ENCODE measurements around the gene MB.

MB gene

GRCh38 chr22:35597692-35598395 is 19.3 kb downstream of the MB start:
- in situ Hi-C loops (cut with HindIII; ENCODE audit: low sequenced_read_pairs) = no loop called here

GRCh38 chr22:35596821-35597220 is 20.3 kb downstream of the MB start:
- in situ Hi-C loops (cut with HindIII; ENCODE audit: low sequenced_read_pairs) = no loop called here

GRCh38 chr22:35594686-35595085 is 22.4 kb downstream of the MB start:
- in situ Hi-C loops (cut with HindIII; ENCODE audit: low sequenced_read_pairs) = no loop called here

GRCh38 chr22:35593891-35594470 is 23.1 kb downstream of the MB start:
- in situ Hi-C loops (cut with HindIII; ENCODE audit: low sequenced_read_pairs) = no loop called here

- in situ Hi-C loops (cut with HindIII; ENCODE audit: low sequenced_read_pairs) = no loop called here
These were observed 23.8 kb downstream of the MB start for GRCh38 chr22:35593071-35593890.

GRCh38 chr22:35592418-35592967 is 24.6 kb downstream of the MB start:
- in situ Hi-C loops (cut with HindIII; ENCODE audit: low sequenced_read_pairs) = no loop called here

- in situ Hi-C loops (cut with HindIII; ENCODE audit: low sequenced_read_pairs) = no loop called here
These were observed 25.3 kb downstream of the MB start for GRCh38 chr22:35591714-35592417.

- in situ Hi-C loops (cut with HindIII; ENCODE audit: low sequenced_read_pairs) = no loop called here
These were observed 26.4 kb downstream of the MB start for GRCh38 chr22:35590634-35591295.

GRCh38 chr22:35589756-35590093 is 27.4 kb downstream of the MB start:
- in situ Hi-C loops (cut with HindIII; ENCODE audit: low sequenced_read_pairs) = loop anchor here (5.0 kb wide), 1 partner anchor 57 kb away; no protein-coding TSS in a partner anchor

GRCh38 chr22:35589071-35589755 is 27.9 kb downstream of the MB start:
- in situ Hi-C loops (cut with HindIII; ENCODE audit: low sequenced_read_pairs) = loop anchor here (5.0 kb wide), 1 partner anchor 57 kb away; no protein-coding TSS in a partner anchor

- in situ Hi-C loops (cut with HindIII; ENCODE audit: low sequenced_read_pairs) = loop anchor here (5.0 kb wide), 1 partner anchor 56 kb away; no protein-coding TSS in a partner anchor
These were observed 29.2 kb downstream of the MB start for GRCh38 chr22:35587896-35588295.

GRCh38 chr22:35587447-35587870 is 29.7 kb downstream of the MB start:
- in situ Hi-C loops (cut with HindIII; ENCODE audit: low sequenced_read_pairs) = loop anchor here (5.0 kb wide), 1 partner anchor 55 kb away; no protein-coding TSS in a partner anchor

- in situ Hi-C loops (cut with HindIII; ENCODE audit: low sequenced_read_pairs) = loop anchor here (5.0 kb wide), 1 partner anchor 54 kb away; no protein-coding TSS in a partner anchor
These were observed 30.4 kb downstream of the MB start for GRCh38 chr22:35586771-35587170.

- in situ Hi-C loops (cut with HindIII; ENCODE audit: low sequenced_read_pairs) = no loop called here
These were observed 34.1 kb downstream of the MB start for GRCh38 chr22:35582861-35583670.

- in situ Hi-C loops (cut with HindIII; ENCODE audit: low sequenced_read_pairs) = no loop called here
These were observed 34.8 kb downstream of the MB start for GRCh38 chr22:35582218-35582860.

- in situ Hi-C loops (cut with HindIII; ENCODE audit: low sequenced_read_pairs) = no loop called here
These were observed 36.1 kb downstream of the MB start for GRCh38 chr22:35581023-35581413.

GRCh38 chr22:35580351-35581022 is 36.6 kb downstream of the MB start:
- in situ Hi-C loops (cut with HindIII; ENCODE audit: low sequenced_read_pairs) = no loop called here

Data from endothelial cell of hepatic sinusoid (primary cell).